ENCODE measurements around the gene UBE2Q2. TPM values are rescaled to one million over a fixed set of nuclear protein-coding genes. Genes with fewer than 3 reads are reported as not detected.
A peak's percentile ranks its signal among the peaks of the same experiment; 100 is the strongest.

The UBE2Q2 gene
- total RNA-seq, 1 experiment from 2014 or later = 40.5 TPM

- Mint-ChIP-seq H3K36me3 (ENCODE audit: insufficient read depth, unreplicated experiment) (peaks cover 27% of the 10 kb centered on the region), H3K4me3 (ENCODE audit: unreplicated experiment) (no peak overlapping the region), H3K4me1 (ENCODE audit: low read depth, unreplicated experiment) (peaks cover 18% of the 10 kb centered on the region), H3K27ac (ENCODE audit: unreplicated experiment) (no peak overlapping the region), H3K9me3 (ENCODE audit: unreplicated experiment) (no peaks in the 10 kb centered on the region), H3K27me3 (ENCODE audit: insufficient read depth, unreplicated experiment) (no peaks in the 10 kb centered on the region)
- Histone ChIP-seq H3K4me3 (ENCODE audit: low read depth, low read length) (no peak overlapping the region), H3K4me1 (peaks cover 14% of the 10 kb centered on the region; the same call in 1 of the 2 replicates), H3K27me3 (replicated peaks; ENCODE audit: control insufficient read depth, insufficient read depth, low read length) (no peaks in the 10 kb centered on the region), H3K36me3 (ENCODE audit: control insufficient read depth, insufficient read depth, low read length) (no peaks in the 10 kb centered on the region; the same call in 1 of the 2 replicates), H3K9me3 (no peaks in the 10 kb centered on the region)
- CTCF ChIA-PET = no interaction called here
- intact Hi-C loops (cut with micrococcal nuclease; ENCODE audit: unreplicated experiment) = loop anchor here (10.0 kb wide), 2 partner anchors 127 to 203 kb away; partner anchors contain the start of gene TMEM266
- no peak for DNase-seq
- TF ChIP-seq CTCF (IDR thresholded peaks at IDR 0.05; ENCODE audit: insufficient read depth in 1 of 2, low read depth in 1 of 2, low read length in 1 of 2, severe bottlenecking in 1 of 2, unreplicated experiment in 1 of 2) = no peak
- POLR2A ChIA-PET = no interaction called here
- BruUV-seq (replicated peaks) = no TSS peak
Measured at GRCh38 chr15:75927601-75928000, 84.4 kb downstream of the UBE2Q2 start.

GRCh38 chr15:75928680-75929608, 85.7 kb downstream of the UBE2Q2 start:
- Histone ChIP-seq H3K4me1 (peaks cover 14% of the 10 kb centered on the region; the same call in 1 of the 2 replicates), H3K9me3 (no peaks in the 10 kb centered on the region), H3K36me3 (ENCODE audit: control insufficient read depth, insufficient read depth, low read length) (no peaks in the 10 kb centered on the region; the same call in 1 of the 2 replicates), H3K27me3 (replicated peaks; ENCODE audit: control insufficient read depth, insufficient read depth, low read length) (no peaks in the 10 kb centered on the region), H3K4me3 (ENCODE audit: low read depth, low read length) (no peak overlapping the region)
- peak in 1 of 2 experiments; percentile 42 for DNase-seq
- Mint-ChIP-seq H3K27ac (ENCODE audit: unreplicated experiment) (no peak overlapping the region), H3K27me3 (ENCODE audit: insufficient read depth, unreplicated experiment) (no peaks in the 10 kb centered on the region), H3K4me3 (ENCODE audit: unreplicated experiment) (no peak overlapping the region), H3K9me3 (ENCODE audit: unreplicated experiment) (no peaks in the 10 kb centered on the region), H3K36me3 (ENCODE audit: insufficient read depth, unreplicated experiment) (peaks cover 24% of the 10 kb centered on the region), H3K4me1 (ENCODE audit: low read depth, unreplicated experiment) (peaks cover 18% of the 10 kb centered on the region)
- intact Hi-C loops (cut with micrococcal nuclease; ENCODE audit: unreplicated experiment) = loop anchor here (1.0 to 10.0 kb wide), 4 partner anchors 118 to 210 kb away; partner anchors contain the start of gene TMEM266
- POLR2A ChIA-PET = interaction anchor here (0.5 kb wide), 1 partner anchor 906 kb away, joined by 3 read pairs; no protein-coding TSS in a partner anchor
- CTCF ChIA-PET = interaction anchor here (0.6 to 2.2 kb wide), 13 partner anchors 12 to 436 kb away, joined by 3 to 30 read pairs (median 4); partner anchors contain the start of gene UBE2Q2
- peak; percentile 44 to 64 for TF ChIP-seq CTCF (IDR thresholded peaks at IDR 0.05; ENCODE audit: insufficient read depth in 1 of 2, low read depth in 1 of 2, low read length in 1 of 2, severe bottlenecking in 1 of 2, unreplicated experiment in 1 of 2)
- BruUV-seq (replicated peaks) = no TSS peak

- no peak overlapping the region for H3K4me3 Mint-ChIP-seq (ENCODE audit: unreplicated experiment)
- H3K9me3 Mint-ChIP-seq (ENCODE audit: unreplicated experiment) = no peaks in the 10 kb centered on the region
- CTCF ChIA-PET = interaction anchor here (0.6 to 2.2 kb wide), 6 partner anchors 26 to 209 kb away, joined by 3 to 30 read pairs (median 6); a partner anchor contains a TSS
- H3K27ac Mint-ChIP-seq (ENCODE audit: unreplicated experiment) = no peak overlapping the region
- intact Hi-C loops (cut with micrococcal nuclease; ENCODE audit: unreplicated experiment) = loop anchor here (1.0 to 10.0 kb wide), 4 partner anchors 119 to 209 kb away; partner anchors contain the start of gene TMEM266
- BruUV-seq (replicated peaks) = no TSS peak
- peaks cover 24% of the 10 kb centered on the region for H3K36me3 Mint-ChIP-seq (ENCODE audit: insufficient read depth, unreplicated experiment)
- H3K36me3 ChIP-seq (ENCODE audit: control insufficient read depth, insufficient read depth, low read length) = no peaks in the 10 kb centered on the region; the same call in 1 of the 2 replicates
- no peaks in the 10 kb centered on the region for H3K9me3 ChIP-seq
- H3K4me3 ChIP-seq (ENCODE audit: low read depth, low read length) = no peak overlapping the region
- DNase-seq = no peak
- no peaks in the 10 kb centered on the region for H3K27me3 ChIP-seq (replicated peaks; ENCODE audit: control insufficient read depth, insufficient read depth, low read length)
- H3K4me1 Mint-ChIP-seq (ENCODE audit: low read depth, unreplicated experiment) = peaks cover 18% of the 10 kb centered on the region
- POLR2A ChIA-PET = no interaction called here
- H3K4me1 ChIP-seq = peaks cover 14% of the 10 kb centered on the region; the same call in 1 of the 2 replicates
- no peak for TF ChIP-seq CTCF (IDR thresholded peaks at IDR 0.05; ENCODE audit: insufficient read depth in 1 of 2, low read depth in 1 of 2, low read length in 1 of 2, severe bottlenecking in 1 of 2, unreplicated experiment in 1 of 2)
- H3K27me3 Mint-ChIP-seq (ENCODE audit: insufficient read depth, unreplicated experiment) = no peaks in the 10 kb centered on the region
Measured at GRCh38 chr15:75929799-75930565, 86.7 kb downstream of the UBE2Q2 start.
